GM10266 (cell line): ENCODE data around the gene NOBOX.
"Not testable (repeated sequence)": the region's sequence is repeated elsewhere in the genome, so short reads cannot be mapped to it uniquely, and the experiment has no call there.

ENCODE experiments used
- DNase-seq: peaks from one replicate; pipeline ENCODE4 v3.0.0; 2012; ENCODE audit errors: extremely low spot score
- CTCF ChIP-seq: IDR thresholded peaks from 2 replicates; pipeline ENCODE4 v1.5.1; 2012; ENCODE audit warnings: mild to moderate bottlenecking, low read depth; ENCODE audit not compliant: control insufficient read depth, insufficient read depth; ENCODE audit errors: missing control alignments

The NOBOX gene

DNA sequence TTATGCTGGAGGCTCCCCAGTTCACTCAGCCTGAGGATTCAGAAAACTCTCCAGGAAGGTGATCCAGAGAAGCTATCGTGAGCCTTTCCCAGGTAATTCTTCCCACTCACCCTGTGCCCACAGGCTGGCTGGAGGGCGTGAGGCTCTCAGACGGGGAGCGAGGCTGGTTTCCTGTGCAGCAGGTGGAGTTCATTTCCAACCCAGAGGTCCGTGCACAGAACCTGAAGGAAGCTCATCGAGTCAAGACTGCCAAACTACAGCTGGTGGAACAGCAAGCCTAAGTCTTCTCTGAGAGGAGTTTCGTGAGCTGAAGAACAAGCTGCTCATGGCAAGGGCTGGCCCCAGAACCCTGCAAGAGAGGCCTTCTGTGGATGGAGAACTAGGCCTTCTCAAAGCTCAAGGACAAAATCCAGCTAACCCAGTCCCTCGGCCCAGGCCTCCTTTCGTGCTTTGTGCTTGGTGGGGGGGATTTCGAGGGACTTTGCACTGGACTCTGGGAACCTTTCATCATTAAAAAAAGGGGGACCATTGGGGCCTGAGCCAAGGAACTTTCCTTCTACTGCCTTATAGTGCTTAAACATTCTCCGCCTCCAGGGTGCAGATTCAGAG is 23.6 kb downstream of the NOBOX start:
- TF ChIP-seq CTCF = no peak
- no peak for DNase-seq

DNA sequence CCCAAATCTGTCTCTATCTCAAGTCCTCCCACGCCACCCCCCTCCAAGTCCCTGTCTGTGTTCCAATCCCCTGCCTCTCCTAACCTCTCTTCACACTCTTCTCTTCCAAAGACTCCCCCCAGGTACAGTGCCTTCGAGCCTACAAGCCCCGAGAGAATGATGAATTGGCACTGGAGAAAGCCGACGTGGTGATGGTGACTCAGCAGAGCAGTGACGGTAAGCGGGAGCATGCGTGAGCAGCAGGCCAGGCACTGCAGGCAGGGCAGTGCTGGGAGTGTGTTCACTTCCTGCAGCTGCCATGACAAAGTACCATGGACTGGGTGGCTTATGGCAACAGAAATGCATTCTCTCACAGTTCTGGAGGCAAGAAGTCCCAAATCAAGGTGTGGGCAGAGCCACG is 24.8 kb downstream of the NOBOX start:
- DNase-seq = no peak
- no peak for TF ChIP-seq CTCF

DNA sequence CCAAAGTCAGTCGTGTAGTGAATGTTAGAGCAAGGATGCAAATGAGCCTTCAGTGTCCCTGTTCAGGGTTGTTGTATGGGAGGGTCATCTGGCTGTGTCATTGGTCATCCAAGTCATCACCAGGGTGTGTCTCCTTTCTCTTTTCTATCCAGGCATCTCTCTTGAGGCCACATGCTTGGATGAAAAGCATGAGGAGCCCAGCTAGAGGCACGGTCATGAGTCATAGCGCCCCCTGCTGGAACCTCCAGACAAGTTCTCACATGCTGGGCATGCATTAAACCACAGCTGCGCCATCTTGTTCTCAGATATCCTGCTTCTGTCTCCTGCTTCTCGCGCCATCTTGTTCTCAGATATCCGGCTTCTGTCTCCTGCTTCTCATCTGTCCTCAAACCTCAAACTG is 34.3 kb downstream of the NOBOX start:
- DNase-seq = not testable (repeated sequence)

GRCh38 chr7:144367250-144367649 is 36.2 kb downstream of the NOBOX start:
- DNase-seq = not testable (repeated sequence)

- DNase-seq = not testable (repeated sequence)
Observed at GRCh38 chr7:144365523-144365922, 38.0 kb downstream of the NOBOX start.

GRCh38 chr7:144362061-144362460 is 41.4 kb downstream of the NOBOX start:
- not testable (repeated sequence) for DNase-seq

DNA sequence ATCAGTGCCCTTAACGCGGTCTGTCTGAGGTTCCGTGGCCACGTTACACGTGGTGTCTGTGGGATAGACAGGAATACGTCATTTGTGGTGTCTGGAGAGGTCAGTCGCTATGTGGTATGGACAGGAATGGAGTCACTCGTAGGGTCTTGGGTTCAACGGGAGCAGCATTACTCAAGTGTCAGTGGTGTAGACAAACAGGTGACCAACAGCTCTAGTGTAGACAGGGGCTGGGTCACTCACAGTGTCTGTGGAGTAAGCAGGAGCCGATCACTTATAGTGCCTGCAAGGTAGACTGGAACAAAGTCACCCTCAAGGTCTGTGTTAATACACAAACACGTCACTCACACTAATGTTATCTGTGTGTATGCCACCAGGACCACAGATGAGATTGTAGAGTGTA is 46.6 kb downstream of the NOBOX start:
- DNase-seq = not testable (repeated sequence)

GRCh38 chr7:144356185-144356584 is 47.3 kb downstream of the NOBOX start:
- not testable (repeated sequence) for DNase-seq

DNA sequence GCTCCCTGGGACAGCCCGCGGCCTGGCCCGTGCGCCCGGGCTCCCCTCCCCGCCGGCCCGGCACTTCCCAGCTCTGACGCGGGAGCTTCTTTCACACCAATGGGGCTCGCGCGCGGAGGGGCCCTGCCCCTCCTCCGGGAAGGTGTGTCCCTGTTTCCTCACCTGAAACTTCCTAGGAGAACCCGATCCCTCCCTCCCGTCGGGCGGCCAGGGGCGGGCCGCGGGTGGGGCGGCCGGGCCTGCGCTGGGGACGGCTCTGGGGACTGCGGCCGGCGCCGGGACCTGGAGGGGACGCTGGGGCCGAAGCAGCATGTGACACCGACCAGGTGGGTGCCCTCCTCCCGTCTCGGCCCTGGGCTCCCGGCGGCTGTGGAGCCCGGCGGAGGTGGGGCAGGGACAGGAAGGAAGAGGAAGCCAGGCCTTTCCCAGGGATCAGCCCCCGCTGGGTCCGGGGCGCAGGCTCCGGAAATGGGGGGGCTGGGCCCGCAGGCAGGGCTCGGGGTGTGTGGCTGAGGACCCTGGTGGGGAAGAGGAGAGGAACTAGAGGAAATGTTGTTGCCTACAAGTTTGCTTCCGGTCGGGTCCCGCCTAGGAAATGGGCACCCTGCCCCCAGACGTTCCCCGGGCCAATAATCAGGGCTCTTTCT is 48.2 kb downstream of the NOBOX start, which contains the start of gene ARHGEF5:
ARHGEF5 (plus strand) TSS at position 227 of the 647 bp plus-strand sequence. CDS start 7,268 bp downstream, outside the sequence.
- not testable (repeated sequence) for DNase-seq

GRCh38 chr7:144351667-144352066 is 51.8 kb downstream of the NOBOX start:
- DNase-seq = not testable (repeated sequence)

- not testable (repeated sequence) for DNase-seq
Observed at GRCh38 chr7:144348625-144349024, 54.9 kb downstream of the NOBOX start.
